Peyer's patch (tissue), 4 donors: ENCODE results near the gene FAM171A1.

Experiments
- CTCF ChIP-seq, 6 experiments: fragments of 450-650 bp in 4 of 6; fragments of 200-600 bp in 2 of 6; sonication (generic) in 1 of 6; IDR thresholded peaks; one replicate each; pipeline ENCODE4 v1.5.1; 2017 to 2019; ENCODE audit warnings: antibody characterized with exemption in 6 of 6, mild to moderate bottlenecking in 3 of 6, moderate library complexity in 1 of 6
- POLR2A ChIP-seq, 2 donors: fragments of 450-650 bp; IDR thresholded peaks; one replicate each; pipeline ENCODE4 v1.5.1; 2017; ENCODE audit warnings: antibody characterized with exemption in 2 of 2, mild to moderate bottlenecking in 2 of 2, moderate library complexity in 2 of 2

- TF ChIP-seq POLR2A (IDR thresholded peaks at IDR 0.05): no peak
- TF ChIP-seq CTCF (IDR thresholded peaks at IDR 0.05): no peak
These were observed 39.6 kb downstream of the FAM171A1 start for GRCh38 chr10:15331461-15331860.
